HL-60 (cell line): ENCODE results near the gene TLE7.

Experiments used
- DNase-seq, 2 experiments: peaks; one replicate each; pipeline ENCODE4 v3.0.0-alpha.2; 2010 to 2020; ENCODE audit warnings: low read depth in 1 of 2, low spot score in 1 of 2
- H3K27ac ChIP-seq: fragments of 250-450 bp; sonication (Bioruptor Pico); replicated peaks from 2 replicates; pipeline ENCODE4 v1.5.1; 2020; ENCODE audit warnings: mild to moderate bottlenecking, moderate library complexity
- H3K27me3 ChIP-seq: fragments of 250-450 bp; sonication (Bioruptor Pico); 2 replicates; pipeline ENCODE4 v1.5.1; 2021; ENCODE audit warnings: mild to moderate bottlenecking, moderate library complexity; ENCODE audit not compliant: insufficient read depth, poor library complexity, severe bottlenecking
- H3K4me3 ChIP-seq: replicated peaks from 2 replicates; pipeline ENCODE4 v1.5.1; 2011; ENCODE audit warnings: mild to moderate bottlenecking, control low read depth, low read length; ENCODE audit not compliant: insufficient read depth
- GABPA ChIP-seq: IDR thresholded peaks from 2 replicates; pipeline ENCODE4 v1.6.1; 2012; ENCODE audit warnings: low read depth
- POLR2AphosphoS5 ChIP-seq: IDR thresholded peaks from 2 replicates; pipeline ENCODE4 v1.6.1; 2012; ENCODE audit warnings: low read depth
- REST ChIP-seq: IDR thresholded peaks from 2 replicates; pipeline ENCODE4 v1.6.1; 2012; ENCODE audit warnings: low read depth; ENCODE audit not compliant: insufficient replicate concordance
- SPI1 ChIP-seq: IDR thresholded peaks from 2 replicates; pipeline ENCODE4 v1.6.1; 2012; ENCODE audit warnings: low read depth, mild to moderate bottlenecking, borderline replicate concordance
- TF ChIP-seq, protein P1 (sequence below): IDR thresholded peaks from one replicate; pipeline ENCODE4 v1.5.1; 2011; ENCODE audit warnings: low read length, control low read depth, inconsistent platforms; ENCODE audit not compliant: insufficient read depth

The TLE7 gene

DNA sequence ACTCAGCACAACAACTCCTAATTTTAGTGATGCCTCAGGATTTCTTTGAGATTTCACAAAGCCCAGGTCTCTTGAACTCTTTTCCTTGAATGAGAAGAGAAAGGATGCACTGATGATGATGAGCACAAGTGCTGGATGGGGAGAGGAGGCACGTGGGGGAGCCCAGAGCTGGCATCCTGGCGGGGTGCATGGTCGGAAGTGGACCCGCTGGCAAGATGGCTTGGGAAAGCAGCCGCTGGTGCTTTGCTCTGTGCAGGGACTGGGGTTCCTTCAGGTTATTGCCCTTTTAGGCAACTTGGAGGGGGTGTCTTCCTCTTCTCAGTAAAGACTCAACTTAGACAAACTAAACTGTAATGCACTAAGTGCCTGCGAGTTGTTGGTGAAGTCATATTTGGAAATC is 61.0 kb downstream of the TLE7 start:
- TF ChIP-seq GABPA (no peak), REST (no peak), SPI1 (no peak), POLR2AphosphoS5 (no peak)
- TF ChIP-seq, protein P1, sequence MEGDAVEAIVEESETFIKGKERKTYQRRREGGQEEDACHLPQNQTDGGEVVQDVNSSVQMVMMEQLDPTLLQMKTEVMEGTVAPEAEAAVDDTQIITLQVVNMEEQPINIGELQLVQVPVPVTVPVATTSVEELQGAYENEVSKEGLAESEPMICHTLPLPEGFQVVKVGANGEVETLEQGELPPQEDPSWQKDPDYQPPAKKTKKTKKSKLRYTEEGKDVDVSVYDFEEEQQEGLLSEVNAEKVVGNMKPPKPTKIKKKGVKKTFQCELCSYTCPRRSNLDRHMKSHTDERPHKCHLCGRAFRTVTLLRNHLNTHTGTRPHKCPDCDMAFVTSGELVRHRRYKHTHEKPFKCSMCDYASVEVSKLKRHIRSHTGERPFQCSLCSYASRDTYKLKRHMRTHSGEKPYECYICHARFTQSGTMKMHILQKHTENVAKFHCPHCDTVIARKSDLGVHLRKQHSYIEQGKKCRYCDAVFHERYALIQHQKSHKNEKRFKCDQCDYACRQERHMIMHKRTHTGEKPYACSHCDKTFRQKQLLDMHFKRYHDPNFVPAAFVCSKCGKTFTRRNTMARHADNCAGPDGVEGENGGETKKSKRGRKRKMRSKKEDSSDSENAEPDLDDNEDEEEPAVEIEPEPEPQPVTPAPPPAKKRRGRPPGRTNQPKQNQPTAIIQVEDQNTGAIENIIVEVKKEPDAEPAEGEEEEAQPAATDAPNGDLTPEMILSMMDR, result no peak
- DNase-seq, result no peak
- H3K27ac ChIP-seq, result no peak overlapping the region
- H3K4me3 ChIP-seq, result no peak overlapping the region
- H3K27me3 ChIP-seq, result peaks cover 2% of the 10 kb centered on the region
